ENCODE results near the gene ATP6V0E1.

ATP6V0E1 gene

DNA sequence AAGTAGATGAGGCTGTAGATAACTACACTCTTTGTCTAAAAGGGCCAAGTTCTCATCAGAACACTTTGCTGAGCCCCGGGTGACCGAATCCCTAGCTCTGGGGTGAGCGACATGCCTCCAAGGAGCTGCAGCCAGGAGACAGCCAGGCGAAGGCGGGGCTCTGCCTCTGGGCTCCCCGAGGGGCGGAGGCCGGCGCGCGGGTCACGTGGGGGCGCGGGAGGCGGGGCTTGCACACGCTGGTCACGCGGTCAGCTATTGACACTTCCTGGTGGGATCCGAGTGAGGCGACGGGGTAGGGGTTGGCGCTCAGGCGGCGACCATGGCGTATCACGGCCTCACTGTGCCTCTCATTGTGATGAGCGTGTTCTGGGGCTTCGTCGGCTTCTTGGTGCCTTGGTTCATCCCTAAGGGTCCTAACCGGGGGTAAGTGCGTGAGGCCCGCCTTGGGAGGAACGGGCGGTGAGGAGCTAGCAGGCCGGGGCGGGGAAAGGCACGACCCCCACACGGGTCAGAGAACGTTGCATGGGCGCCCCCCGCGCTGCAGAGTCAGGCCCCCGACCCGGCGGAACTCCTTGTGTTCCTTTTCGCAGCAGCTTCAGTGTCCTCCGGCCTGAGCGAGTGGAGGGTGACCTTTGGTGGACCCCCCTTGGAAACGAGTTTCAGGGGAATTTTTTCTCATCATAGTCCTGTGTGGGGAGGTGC is at the start of gene ATP6V0E1:
Gene ATP6V0E1, plus strand, starts transcription at position 230 of the 702 bp plus-strand sequence. Its CDS starts 90 bp downstream, at position 320.
- peak; percentile 55 for DNase-seq (ENCODE audit: low read depth)

- DNase-seq (ENCODE audit: low read depth), result no peak
These were observed 48.5 kb upstream of the ATP6V0E1 start for GRCh38 chr5:172935096-172935495.

DNA sequence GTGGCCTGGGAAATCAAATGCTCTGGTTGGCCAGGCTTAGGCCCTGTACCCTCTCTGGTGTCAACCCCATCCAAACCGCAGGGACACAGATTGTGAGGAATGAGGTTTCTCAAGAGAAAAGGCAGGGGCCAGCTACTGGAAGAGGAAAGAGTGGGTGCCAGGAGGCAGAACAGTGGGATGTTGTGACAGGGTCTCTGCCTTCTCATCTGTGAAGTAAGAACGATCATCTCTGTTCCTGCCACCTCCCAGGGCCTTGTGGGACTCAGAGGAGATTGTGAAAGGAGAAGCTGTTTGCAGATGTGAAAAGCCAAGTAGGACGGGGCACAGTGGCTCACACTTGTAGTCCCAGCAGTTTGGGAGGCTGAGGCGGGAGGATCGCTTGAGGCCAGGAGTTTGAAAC is 47.2 kb upstream of the ATP6V0E1 start:
- no peak for DNase-seq (ENCODE audit: low read depth)

GRCh38 chr5:172939071-172939470 is 44.5 kb upstream of the ATP6V0E1 start:
- no peak for DNase-seq (ENCODE audit: low read depth)

DNA sequence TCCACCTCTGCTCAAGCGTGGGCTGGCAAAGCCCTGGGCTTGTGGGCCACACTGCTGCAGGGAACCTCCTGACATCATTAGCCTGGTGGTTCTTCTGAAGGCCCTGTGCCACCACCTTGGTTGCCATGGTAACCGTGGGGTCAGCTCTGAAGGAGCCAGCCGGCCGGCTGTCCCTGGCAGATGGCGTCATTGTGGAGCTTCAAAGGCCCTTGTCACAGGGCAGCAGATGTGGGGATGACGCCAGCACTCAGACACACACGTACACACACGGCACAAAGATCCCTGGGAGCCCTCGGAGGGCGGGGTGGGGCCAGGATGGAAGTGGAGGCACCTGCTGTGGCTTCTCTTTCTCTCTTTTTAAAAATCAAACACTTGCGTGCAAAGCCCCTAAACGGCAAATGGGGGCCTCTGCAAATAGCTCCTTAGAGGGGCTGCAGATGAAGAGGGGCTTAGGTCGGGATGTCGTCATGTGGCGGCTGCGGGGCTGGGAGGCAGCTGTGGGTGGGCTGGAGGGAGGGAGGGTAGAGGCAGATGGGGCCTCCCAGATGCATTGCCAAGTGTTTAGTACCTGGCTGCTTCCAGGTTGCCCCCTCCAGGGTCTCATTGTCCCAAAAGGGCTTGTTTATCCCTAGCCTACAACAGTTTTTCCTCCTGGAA is 43.8 kb upstream of the ATP6V0E1 start:
- no peak for DNase-seq (ENCODE audit: low read depth)

- no peak for DNase-seq (ENCODE audit: low read depth)
These were observed 43.1 kb upstream of the ATP6V0E1 start for GRCh38 chr5:172940268-172941066.

GRCh38 chr5:172941067-172941516 is 42.5 kb upstream of the ATP6V0E1 start:
- DNase-seq (ENCODE audit: low read depth), result no peak

DNA sequence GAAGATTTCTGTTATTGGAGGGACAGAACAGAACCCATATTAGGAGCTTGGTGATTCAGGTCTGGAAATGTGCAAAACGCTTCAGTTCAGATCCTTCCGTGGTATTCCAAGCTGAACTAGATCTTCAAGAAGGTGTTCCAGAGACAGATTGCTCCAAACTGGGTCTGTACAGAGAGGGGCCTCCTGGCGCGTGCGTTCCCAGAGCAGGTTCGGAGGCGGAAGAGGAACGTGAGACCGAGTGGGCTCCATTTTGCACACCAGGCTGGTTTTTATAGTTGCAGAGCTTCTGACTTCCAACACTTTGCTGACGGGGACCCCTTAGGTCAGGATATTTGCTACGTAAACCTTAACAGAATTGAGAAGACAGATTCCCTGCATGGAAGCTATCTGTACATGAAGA is 41.0 kb upstream of the ATP6V0E1 start:
- DNase-seq (ENCODE audit: low read depth), result no peak

DNA sequence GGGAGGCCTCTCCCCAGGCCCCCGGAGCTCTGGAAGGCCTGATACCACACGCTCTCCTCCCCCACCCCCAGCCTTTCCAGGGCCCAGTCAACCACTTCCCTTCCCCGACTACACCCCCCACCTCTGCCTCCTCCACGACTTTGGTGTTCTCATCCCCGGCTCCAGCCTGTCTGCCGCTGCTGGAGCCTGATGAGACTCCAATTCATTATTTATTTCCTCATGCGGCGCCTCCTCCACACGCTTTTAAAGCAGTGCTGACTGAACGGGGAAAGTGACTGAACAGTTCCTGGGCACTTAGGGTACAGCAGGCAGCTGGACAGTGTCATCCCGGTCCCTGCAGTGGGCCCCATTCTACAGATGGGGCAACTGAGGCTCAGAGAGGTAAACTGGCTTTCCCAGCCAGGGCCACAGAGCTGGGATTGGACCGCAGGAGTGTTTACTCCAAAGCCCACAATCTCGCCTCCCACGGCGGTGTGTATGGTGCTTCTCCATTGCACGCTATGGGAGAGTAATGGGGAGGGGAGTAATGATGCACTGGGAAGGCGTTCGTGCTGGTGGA is 40.2 kb upstream of the ATP6V0E1 start:
- no peak for DNase-seq (ENCODE audit: low read depth)

- no peak for DNase-seq (ENCODE audit: low read depth)
These were observed 39.7 kb upstream of the ATP6V0E1 start for GRCh38 chr5:172943906-172944305.

GRCh38 chr5:172944741-172945140 is 38.8 kb upstream of the ATP6V0E1 start:
- DNase-seq (ENCODE audit: low read depth), result no peak

DNA sequence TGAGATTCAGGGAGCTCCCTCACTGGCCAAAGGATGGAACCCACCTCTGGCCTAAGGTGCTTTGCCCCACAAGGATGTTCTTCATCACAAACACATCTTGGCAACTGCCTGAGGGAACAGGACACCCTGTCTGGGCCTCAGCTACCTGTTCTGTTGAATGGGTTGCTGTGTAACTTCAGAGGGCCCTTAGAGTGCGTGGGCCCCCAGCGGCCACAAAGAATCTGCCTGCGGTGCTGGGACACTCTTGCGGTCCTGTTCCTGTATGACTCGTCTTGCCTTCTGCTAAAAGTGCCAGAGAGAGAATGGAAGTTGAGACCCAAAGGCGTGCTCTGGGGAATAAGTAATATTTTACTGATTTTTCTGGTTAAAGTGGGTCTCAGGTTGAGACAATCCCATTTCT is 38.4 kb upstream of the ATP6V0E1 start:
- no peak for DNase-seq (ENCODE audit: low read depth)

DNA sequence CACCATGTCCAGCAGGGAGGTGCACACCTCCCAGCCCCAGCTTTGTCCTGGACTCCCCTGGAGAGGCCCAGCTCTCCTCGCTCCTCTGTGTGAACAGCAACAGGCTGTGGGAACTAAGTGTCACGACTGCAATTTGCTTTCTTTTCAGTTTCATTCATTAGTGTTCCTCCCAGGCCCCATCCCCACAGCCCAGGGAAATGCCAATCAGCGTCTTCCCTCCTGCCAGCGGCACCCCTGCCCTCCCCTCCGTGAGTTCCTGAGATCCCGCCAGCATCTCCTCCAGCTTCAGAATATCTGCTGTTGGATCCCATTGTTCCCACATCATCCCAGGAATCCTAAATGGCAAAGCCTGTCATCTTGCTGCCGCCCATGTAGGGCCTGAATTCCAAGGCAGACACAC is 37.4 kb upstream of the ATP6V0E1 start:
- DNase-seq (ENCODE audit: low read depth), result no peak

DNA sequence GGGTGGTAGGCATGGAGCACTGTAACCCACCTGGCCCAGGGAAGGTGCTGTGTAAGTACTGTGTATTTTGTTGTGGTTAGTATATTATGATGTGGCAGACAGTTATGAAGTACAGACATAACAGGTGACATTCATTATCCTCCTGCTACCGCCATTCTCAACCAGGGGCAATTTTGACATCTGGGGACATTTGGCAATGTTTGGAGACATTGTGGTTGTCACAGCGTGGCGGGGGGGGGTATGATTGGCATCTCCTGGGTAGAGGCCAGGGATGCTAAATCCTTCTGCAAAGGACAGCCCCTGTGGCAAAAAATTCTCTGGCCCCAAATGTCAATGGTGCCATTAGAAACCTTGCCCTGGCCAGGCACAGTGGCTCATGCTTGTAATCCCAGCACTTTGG is 34.1 kb upstream of the ATP6V0E1 start:
- no peak for DNase-seq (ENCODE audit: low read depth)

DNA sequence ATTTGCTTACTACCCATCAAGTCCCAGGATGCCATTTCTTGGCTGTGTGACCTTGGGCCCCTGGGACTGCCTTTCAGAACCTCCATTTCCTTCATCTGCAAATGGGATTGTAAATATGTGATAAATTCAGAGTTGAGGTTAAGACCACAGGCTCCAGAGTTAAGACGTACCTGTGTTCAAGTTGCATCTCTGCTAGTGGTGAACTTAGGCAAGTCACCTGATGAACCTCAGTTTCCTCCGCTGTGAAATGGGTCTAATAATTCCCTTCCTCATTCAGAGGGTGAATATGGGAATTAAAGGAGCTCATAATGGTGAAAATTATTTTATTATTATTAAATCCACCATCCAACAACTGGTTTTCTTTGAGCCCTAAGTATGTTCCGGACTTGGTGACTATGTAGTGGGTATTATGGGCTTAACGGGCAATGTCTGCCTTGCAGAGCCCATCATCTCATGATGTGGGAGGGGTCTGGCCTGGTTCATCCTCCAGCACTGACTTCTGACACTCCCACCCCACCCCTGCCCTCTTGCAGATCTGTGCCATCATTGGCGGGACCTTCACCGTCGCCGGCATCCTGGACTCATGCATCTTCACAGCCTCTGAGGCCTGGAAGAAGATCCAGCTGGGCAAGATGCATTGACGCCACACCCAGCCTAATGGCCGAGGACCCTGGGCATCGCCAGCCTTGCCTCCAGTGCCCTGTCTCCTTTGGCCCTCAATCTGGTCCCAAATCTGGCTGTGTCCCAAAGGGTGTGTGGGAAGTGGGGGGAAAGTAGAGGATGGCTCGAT is 33.2 kb upstream of the ATP6V0E1 start:
- DNase-seq (ENCODE audit: low read depth), result no peak

- no peak for DNase-seq (ENCODE audit: low read depth)
These were observed 32.1 kb upstream of the ATP6V0E1 start for GRCh38 chr5:172951371-172952033.

- no peak for DNase-seq (ENCODE audit: low read depth)
These were observed 31.5 kb upstream of the ATP6V0E1 start for GRCh38 chr5:172952034-172952511.

GRCh38 chr5:172953776-172954675 is 29.5 kb upstream of the ATP6V0E1 start:
- no peak for DNase-seq (ENCODE audit: low read depth)

- no peak for DNase-seq (ENCODE audit: low read depth)
These were observed 28.8 kb upstream of the ATP6V0E1 start for GRCh38 chr5:172954751-172955159.

DNA sequence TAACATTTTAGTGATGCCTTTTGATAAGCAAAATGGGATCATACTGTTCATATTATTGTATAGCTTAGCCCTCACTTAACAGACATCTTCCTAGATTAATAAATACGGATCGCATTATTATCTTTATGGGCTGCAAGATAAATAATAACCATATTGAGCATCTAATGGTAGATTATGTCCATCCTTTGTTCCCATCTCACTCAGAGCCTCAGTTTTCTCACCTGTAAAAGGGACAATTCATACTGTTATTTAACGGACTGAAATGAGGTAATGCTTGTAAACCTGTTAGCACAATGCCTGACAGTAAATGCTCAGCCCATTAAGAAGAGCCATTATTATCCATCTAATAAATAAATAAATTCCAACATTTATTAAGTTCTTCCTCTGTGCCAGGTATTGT is 27.3 kb upstream of the ATP6V0E1 start:
- DNase-seq (ENCODE audit: low read depth), result no peak

Measured in HS-27A (cell line).